Activated CD4-positive, CD25-positive, alpha-beta regulatory T cell treated with anti-CD3 and anti-CD28 coated beads, Interleukin-2, amount 50 U/mL, for 16 hours (primary cell): Measurements from ENCODE around the gene VEGFA.
"Not testable (repeated sequence)": the region's sequence is repeated elsewhere in the genome, so short reads cannot be mapped to it uniquely, and the experiment has no call there.

ENCODE experiments used
- DNase-seq: peaks from one replicate; pipeline ENCODE4 v3.0.0-alpha.2; 2020; ENCODE audit warnings: low read depth, low spot score

VEGFA gene

GRCh38 chr6:43803055-43803782, 33.2 kb downstream of the VEGFA start:
- DNase-seq, result no peak

DNA sequence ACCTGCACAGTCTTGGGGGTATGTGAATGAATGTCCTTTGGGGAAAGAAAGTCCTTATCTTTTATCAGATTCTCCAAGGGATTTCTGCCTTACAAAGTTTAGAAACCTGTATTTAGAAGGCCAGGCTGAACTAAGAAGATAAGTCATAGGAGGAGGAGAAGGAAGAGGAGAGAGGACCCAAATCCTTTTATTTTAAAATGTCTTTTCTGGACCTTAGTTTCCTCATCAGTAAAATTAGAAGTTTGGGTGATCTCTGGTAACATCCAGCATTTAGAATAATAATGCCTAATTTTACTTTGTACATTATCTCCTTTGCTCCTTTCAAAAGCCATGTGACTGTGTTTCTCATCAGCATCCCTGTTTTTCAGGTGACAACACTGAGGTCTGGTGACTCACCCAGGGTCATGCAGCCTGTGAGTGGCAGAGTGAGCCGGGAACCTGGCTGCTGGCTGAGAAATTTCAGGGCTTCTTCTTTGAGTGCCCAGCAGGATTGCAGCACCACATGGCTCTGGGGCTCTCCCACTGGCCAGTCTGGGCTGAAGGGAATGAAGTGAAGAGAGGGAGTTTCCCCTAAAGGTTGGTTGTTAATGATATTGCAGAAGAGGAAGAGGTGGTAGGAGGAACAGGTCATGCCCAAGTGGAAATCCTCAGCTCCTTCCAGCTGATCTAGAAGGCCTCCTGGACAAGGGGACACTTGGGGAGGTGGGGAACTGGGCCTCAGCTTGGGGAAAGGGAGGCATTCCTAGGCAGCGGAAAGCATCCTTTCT, 34.0 kb downstream of the VEGFA start:
- no peak for DNase-seq

- DNase-seq, result no peak
These were observed 34.7 kb downstream of the VEGFA start for GRCh38 chr6:43804550-43805223.

- no peak for DNase-seq
These were observed 35.7 kb downstream of the VEGFA start for GRCh38 chr6:43805699-43806042.

- no peak for DNase-seq
These were observed 36.2 kb downstream of the VEGFA start for GRCh38 chr6:43806043-43806757.

DNA sequence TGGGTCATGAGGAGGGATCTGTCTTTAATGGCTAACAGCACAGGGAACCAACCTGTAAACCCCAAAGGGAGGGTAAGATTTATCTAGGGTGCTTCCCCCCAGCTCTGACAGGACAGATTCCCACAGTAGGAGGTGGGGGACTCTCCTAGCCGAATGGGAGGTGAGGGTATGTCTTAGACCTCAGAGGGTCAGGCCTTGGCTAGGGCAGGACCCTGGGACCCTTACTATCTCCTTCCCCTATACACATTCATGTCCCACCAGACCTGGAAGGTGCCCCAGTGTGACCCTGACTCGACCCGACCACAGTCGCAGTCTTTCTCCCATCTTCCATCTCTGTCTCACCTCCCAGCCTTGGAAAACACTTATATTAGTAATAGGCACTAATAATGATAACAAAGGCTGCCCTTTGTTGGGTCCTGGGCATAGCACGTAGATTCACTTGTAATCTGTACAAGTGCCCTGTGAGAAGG, 36.8 kb downstream of the VEGFA start:
- DNase-seq, result no peak

GRCh38 chr6:43807228-43808061, 37.4 kb downstream of the VEGFA start:
- DNase-seq, result no peak

DNA sequence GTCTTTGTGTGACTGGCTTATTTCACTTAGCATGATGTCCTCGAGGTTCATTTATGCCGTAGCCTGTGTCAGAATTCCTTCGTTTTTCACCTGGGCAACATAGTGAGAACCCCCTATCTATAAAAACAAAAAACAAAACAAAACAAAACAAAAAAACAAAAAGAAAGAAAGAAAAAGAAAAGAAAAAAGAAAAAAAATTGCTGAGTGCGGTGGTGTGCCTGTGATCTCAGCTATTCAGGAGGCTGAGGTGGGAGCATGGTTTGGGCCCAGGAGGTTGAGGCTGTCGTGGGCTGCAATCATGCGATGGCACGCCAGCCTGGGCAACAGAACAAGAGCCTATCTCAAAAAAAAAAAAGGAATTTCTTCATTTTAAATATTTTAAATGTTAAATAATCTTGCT, 38.4 kb downstream of the VEGFA start:
- DNase-seq, result no peak

DNA sequence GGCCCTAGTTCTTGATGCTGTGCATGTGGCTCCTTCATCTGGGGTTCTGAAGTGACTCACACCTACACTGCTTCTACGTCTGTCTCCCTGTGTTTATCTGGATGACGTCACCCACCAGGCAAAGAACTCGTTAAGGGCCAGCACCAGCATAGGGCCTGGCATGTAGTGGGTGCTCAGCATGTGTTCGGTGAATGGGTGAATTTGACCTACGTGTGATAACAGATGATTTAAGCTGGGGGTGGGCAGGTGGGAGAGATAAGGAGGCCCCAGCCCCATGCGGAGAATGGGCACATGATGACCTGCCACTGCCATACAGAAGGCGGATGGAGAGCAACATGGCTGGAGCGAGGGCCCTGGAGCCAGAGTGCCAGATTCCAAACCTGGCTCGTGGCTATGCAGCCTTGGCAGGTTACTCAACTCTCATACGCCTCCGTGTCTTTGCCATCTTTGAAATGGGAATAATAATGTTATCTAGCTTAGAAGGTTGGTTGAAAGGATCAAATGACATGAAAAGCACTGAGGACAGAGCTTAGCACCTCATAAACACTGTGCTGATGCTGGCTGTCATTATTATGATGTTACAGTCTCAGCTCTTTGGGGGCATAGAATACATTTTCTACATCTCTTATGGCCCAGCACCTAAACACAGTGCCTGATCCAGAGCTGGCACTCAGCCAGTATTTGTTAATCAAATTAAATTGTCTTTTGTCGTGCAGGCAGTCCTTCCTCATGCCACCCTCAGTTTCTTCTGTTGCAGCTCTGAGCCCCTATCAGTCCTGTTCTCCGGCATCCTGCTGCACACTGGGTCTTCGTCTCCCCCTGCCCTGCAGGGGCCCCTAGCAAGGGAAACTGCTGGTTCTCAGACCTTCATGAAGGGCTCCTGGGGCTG, 39.6 kb downstream of the VEGFA start:
- no peak for DNase-seq

DNA sequence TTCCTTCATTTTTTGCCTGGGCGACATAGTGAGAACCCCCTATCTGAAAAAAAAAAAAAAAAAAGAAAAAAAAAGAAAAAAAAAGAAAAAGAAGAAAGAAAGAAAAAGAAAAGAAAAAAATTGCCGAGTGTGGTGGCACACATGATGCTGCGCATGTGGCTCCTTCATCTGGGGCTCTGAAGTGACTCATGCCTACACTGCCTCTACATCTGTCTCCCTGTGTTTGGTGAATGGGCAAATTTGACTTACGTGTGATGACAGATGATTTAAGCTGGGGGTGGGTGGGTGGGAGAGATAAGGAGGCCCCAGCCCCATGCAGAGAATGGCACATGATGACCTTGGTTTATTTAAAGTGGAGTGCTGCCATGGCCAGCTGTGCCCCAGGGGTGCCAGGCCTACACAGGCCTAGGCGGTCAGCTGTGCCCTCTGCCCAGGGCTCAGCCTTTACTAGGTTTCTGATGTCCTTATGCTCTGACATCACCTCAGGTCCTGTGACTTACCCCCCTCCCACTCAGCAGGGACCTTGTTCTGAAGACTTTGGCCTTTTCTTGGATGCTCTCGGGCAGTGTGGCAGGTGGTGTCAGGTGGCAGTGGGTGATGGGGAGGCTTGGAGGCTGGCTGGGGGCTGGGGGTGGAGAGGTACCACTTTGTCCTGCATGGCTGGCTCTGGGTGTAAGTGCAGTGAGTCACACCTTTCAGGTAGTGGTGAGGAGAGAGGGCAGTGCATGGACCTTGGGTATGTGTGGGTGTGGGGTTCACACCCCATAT, 41.1 kb downstream of the VEGFA start:
- DNase-seq, result no peak

GRCh38 chr6:43811733-43812099, 41.7 kb downstream of the VEGFA start:
- DNase-seq, result no peak

- no peak for DNase-seq
These were observed 43.0 kb downstream of the VEGFA start for GRCh38 chr6:43812850-43813578.

DNA sequence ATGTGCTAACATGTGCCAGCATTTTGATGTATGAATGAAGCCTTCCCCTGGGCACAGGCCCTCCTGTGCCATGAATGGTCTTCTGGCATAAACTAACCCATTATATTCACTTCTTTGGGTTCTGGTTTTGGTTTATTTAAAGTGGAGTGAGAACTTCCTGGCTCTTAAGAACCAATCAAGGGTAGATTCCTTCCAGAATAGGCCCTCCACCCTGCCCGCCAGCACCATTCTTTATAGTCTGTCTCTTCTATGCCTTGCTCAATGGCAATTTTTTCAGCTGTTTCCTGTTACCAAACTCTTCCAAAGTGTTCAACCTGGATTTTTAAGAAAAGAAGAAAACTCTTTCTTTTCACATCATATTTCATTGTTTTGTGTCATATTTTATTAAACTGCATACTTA, 44.1 kb downstream of the VEGFA start:
- DNase-seq, result no peak

DNA sequence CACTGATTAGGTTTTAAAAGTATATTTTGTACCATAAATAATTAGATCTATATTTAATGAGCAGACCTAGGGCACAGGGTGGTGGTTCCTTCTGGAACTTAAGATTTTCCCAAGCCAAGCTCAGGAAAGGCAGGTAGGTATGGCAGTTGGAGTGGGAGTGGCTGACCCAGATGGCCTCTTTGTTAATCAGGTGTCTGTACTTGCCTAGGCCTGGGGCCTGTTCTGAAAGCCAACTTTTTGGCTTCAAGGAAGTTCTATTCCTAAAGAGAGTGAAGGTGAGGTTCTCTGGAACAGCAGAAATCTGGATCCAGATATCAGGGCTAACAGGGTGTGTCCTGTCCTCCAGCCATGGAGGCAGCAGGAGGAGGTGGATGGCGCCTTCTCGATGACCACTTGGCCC, 44.9 kb downstream of the VEGFA start:
- DNase-seq, result no peak

- DNase-seq, result no peak
These were observed 47.2 kb downstream of the VEGFA start for GRCh38 chr6:43817192-43817591.

GRCh38 chr6:43818973-43819372, 49.0 kb downstream of the VEGFA start:
- DNase-seq, result not testable (repeated sequence)

- DNase-seq, result no peak
These were observed 49.9 kb downstream of the VEGFA start for GRCh38 chr6:43819958-43820357.

DNA sequence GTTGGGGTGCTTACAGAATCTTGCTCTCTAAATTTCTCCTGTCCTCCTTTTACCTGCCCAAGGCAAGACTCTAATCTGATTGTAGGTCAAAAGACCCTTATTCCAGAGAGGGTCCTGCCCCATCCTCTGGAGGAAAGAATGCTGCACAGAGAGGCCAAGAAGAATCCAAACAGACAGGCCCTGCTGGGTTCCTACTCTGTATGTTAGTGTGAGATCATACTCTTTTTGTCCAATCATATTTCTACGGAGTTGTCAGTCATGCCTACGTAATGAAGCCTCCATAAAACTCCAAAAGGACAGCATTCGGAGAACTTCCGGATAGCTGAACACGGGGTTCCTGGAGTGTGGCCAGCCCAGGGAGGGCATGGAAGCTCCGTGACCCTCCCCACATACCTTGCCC, 50.5 kb downstream of the VEGFA start:
- DNase-seq, result no peak
